Hematopoietic multipotent progenitor cell treated with erythropoietin and hydrocortisone succinate and interleukin-3 and kit ligand, for 6 days (in vitro differentiated cells): Measurements from ENCODE around the gene DDX25.

ENCODE experiments used
- DNase-seq: peaks from one replicate; pipeline ENCODE4 v3.0.0-alpha.2; 2015

Gene DDX25

DNA sequence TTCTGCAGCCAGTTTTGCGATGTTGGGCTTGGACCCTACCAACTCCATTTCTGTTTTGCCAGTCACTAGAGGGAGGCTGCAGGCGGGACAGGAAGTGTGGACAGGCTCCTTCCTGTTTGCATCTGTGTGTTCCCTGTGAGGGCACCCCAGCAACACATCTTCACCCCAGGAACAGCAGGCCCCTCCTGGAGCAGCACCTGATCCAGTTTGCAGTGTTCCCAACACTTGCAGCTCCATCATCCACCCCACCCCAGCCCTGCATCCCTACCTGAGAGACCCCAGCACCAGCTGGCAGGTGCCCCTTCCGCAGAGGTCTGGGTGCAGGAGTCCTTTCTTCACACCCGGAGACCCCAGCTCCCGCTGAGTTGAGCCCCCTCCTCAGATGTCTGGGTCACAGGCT is 34.1 kb downstream of the DDX25 start:
- peak; percentile 7 for DNase-seq

- no peak for DNase-seq
Measured at GRCh38 chr11:125939081-125939521, 34.8 kb downstream of the DDX25 start.

DNA sequence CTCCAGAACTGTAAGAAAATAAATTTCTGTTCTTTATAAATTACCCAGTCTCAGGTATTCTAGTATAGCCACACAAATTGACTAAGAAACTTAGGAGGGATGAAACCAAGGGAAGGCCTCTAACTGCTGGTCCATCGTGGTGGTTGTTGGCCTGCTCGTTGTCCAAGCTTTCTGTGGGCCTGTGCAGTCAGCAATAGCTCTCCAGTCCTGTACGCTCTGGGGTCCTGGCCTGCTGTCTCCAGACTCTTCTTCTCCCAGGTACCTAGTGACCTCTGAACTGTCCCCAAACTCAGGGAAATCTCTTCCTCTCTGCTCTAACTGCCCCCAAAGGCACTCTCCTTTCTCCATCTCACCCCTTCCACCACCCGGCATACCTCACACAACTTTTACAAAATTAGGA is 35.8 kb downstream of the DDX25 start:
- DNase-seq, result no peak

GRCh38 chr11:125941267-125941618 is 36.9 kb downstream of the DDX25 start:
- DNase-seq, result no peak

GRCh38 chr11:125941619-125942611 is 37.6 kb downstream of the DDX25 start:
- peak; percentile 61 for DNase-seq

DNA sequence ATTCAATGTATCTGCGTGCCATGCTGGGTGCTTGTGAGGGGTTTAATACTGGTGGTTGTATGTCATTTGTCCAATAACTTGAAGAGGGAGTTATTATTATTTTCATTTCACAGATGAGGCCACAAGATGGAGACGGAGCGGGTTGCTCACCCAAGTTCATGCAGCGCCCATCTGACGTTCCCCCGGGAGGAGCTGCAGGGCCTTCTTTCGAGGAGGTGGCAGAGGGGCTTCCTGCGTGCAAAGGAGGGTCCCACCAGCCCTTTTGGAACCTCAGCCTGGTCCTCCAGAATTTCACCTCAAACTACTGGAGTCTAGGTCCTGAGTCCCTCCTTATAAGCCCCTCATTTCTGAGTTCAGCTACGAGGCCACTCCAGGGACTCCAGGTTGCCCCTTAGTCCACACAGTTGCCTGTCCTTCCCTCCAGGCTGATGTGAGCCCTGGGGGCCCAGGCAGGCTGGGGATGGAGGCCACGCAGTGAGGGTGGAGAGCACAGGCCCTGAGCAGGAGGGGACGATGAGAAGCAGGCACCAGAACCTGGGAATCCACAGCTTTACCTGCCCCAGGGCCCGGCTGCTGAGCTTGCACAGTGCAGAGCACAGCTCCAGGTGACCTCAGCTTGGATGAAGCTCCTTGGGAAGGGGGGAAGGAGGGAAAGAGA is 38.6 kb downstream of the DDX25 start:
- no peak for DNase-seq

- no peak for DNase-seq
Measured at GRCh38 chr11:125943661-125944349, 39.5 kb downstream of the DDX25 start.

GRCh38 chr11:125944350-125945010 is 40.2 kb downstream of the DDX25 start:
- no peak for DNase-seq

- no peak for DNase-seq
Measured at GRCh38 chr11:125945011-125945796, 40.9 kb downstream of the DDX25 start.

DNA sequence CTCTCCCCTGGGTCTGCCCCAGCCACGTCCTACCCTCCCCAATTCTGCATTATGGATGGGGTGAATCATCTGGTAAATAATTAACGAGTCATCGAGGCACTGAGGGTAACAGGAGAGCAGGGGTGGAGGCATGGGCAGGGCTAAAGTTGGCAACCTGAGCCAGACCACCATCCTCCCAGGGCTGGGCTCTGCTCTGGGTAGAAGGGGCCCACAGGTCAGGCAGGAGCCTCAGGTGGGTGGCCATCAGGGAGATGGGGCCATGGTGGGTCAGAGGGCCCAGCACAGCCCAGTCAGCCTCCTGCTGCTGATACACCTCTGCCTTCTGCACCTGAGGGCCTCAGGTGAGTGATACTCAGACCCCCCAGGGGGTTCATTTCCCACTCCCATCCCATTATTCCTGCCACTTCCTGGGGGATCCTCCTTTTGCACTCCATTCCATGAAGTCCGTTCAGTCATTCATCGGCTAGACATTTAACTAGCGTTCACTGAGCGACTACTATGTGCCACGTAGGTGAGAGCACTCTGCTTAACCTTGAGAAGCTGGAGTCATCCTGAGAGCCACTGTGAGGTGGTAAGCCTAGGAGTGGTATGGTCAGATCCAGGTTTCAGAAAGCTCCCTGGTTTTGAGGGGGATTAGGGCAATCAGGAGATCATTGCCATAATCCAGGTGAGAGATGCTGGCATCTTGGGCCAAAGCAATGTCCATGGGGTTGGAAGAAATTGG is 41.7 kb downstream of the DDX25 start, which contains the start of gene VSIG10L2:
VSIG10L2 (plus strand) TSS at position 248 of the 724 bp plus-strand sequence; CDS start at position 260, 12 bp downstream.
- DNase-seq, result no peak

GRCh38 chr11:125946712-125947418 is 42.6 kb downstream of the DDX25 start:
- no peak for DNase-seq

DNA sequence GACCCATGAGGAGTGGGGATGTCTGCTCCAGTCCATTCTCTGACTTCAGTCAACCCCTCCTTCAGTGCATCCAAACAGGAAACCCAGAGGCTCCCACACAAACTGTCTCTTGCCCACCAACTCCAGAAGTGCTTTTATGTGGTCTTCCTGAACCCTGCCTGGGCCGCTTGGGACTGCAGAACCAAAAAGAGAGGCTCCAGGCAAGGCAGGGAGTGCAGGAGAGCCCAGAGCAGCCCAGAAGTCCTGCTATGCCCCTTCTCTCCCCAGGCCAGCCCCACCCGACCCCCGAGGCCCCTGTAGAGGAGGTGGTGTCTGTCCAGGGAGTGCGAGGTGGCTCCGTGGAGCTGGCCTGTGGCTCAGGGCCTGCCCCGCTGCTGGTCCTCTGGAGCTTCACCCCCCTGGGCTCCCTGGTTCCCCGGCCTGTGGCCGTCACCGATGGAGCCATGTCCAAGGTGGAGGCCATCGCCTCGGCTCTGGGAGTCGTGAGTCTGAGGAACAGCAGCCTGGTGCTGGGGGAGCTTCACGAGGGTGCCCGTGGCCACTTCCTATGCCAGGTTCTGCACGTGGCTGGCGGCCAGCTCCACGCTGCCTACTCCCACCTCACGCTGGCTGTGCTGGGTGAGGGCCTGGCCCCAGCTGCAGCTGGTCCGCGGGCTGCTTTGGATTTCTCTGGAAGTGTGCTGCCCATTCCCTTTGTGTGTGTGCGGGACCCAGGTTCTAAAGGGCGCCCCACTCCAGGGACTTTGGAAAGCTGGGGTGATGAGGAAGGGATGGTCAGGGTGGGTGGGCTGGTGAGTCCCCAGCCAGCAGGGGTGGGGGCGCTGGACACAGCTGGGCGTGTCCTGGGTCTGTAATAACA is 43.3 kb downstream of the DDX25 start:
- no peak for DNase-seq

- DNase-seq, result no peak
Measured at GRCh38 chr11:125948278-125949051, 44.2 kb downstream of the DDX25 start.

DNA sequence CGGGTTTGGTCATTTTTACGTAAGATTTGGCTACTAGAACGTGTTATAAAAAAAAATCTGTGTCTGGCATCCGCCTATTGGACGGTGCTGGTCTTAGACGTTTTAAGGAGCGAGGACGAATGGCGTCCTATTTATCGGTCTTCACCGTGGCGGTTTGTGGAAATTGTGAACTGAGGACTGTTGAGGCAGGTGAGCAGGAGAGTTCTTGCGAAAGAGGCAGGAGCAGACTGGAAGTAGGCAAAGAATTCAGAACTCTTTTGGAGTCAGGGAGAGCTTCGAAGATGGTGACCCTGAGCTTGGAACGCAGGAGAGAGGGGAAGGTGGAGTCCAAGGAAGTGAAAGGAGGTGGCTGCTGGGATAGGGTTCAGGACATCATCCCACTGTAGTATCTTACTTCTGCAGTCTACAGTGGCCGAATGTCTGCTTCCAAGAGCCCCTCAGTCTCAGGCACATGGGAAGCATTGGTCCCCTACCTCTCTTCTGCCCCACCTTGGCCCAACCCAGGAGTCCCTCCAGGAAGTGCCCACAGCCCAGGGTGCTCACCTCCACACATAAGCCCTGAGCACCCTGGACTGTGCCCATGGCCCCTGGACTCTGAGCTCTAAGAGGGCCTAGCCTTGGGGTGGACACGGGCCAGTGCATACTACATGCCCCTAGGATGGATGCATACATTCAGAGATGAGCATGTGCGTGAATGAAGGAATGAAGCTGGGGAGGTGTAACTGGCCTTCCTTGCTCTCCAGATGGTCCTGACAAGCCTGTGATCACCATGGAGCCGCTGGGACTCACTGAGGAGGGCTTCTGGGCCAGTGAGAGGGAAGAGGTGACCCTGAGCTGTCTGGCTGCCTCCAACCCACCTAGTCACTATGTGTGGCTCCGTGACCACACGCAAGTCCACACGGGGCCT is 45.2 kb downstream of the DDX25 start:
- DNase-seq, result no peak

DNA sequence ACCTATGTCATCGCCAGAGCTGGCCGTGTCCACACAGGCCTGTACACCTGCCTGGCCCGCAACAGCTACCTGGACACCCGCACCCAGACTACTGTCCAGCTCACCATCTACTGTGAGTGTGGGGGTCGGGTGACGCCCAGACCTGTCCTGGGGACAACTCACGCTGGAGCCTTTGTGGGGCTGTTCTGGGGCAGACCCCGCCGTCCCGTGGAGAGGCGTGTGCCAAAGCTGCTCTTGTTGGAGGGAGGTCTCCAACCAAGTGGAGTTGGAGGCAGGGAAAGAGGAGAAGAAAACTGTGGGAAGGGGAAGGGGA is 45.8 kb downstream of the DDX25 start:
- no peak for DNase-seq

GRCh38 chr11:125950696-125951651 is 46.7 kb downstream of the DDX25 start:
- DNase-seq, result no peak

GRCh38 chr11:125951731-125952130 is 47.4 kb downstream of the DDX25 start:
- no peak for DNase-seq
